Left forelimb (tissue), 1 donor: Measurements from ENCODE around the gene FAM240A.

Experiments used
- DNase-seq: peaks from one replicate; pipeline ENCODE4 v3.0.0-alpha.2; 2018; ENCODE audit warnings: low spot score

FAM240A gene

GRCh38 chr3:46662771-46663551, 50.6 kb downstream of the FAM240A start:
- DNase-seq = no peak

GRCh38 chr3:46663591-46664135, 51.3 kb downstream of the FAM240A start:
- DNase-seq = no peak

- no peak for DNase-seq
Measured at GRCh38 chr3:46664188-46664970, 52.1 kb downstream of the FAM240A start.

- DNase-seq = peak; percentile 46
Measured at GRCh38 chr3:46664971-46665762, 52.8 kb downstream of the FAM240A start.

GRCh38 chr3:46665763-46666452, 53.6 kb downstream of the FAM240A start:
- peak; percentile 42 for DNase-seq

- peak; percentile 56 for DNase-seq
Measured at GRCh38 chr3:46666453-46666845, 54.1 kb downstream of the FAM240A start.

GRCh38 chr3:46667061-46667621, 54.8 kb downstream of the FAM240A start:
- DNase-seq = no peak

- peak; percentile 62 for DNase-seq
Measured at GRCh38 chr3:46667657-46668056, 55.3 kb downstream of the FAM240A start.

GRCh38 chr3:46668116-46668515, 55.8 kb downstream of the FAM240A start:
- DNase-seq = peak; percentile 62

GRCh38 chr3:46668591-46668990, 56.3 kb downstream of the FAM240A start:
- DNase-seq = peak; percentile 48

- peak; percentile 55 for DNase-seq
Measured at GRCh38 chr3:46669191-46669999, 57.1 kb downstream of the FAM240A start.

- DNase-seq = peak; percentile 44
Measured at GRCh38 chr3:46670000-46670890, 57.9 kb downstream of the FAM240A start.

- no peak for DNase-seq
Measured at GRCh38 chr3:46670891-46671427, 58.6 kb downstream of the FAM240A start.

GRCh38 chr3:46671541-46672348, 59.4 kb downstream of the FAM240A start:
- DNase-seq = peak; percentile 57

GRCh38 chr3:46672349-46672695, 60.0 kb downstream of the FAM240A start:
- peak; percentile 25 for DNase-seq

GRCh38 chr3:46673151-46674030, 61.1 kb downstream of the FAM240A start:
- peak; percentile 55 for DNase-seq
